ENCODE data around the gene MEGF9.

GRCh38 chr9:120718316-120718715 lies 4.0 kb upstream of the MEGF9 start:
- TF ChIP-seq CTCF (optimal IDR thresholded peaks at IDR 0.05 in 1 of 3, IDR thresholded peaks at IDR 0.05 in 1 of 3, conservative IDR thresholded peaks at IDR 0.05 in 1 of 3; ENCODE audit: extremely low read depth in 1 of 3, insufficient read depth in 2 of 3, low read length in 3 of 3), result no peak
- TF ChIP-seq EZH2 (IDR thresholded peaks at IDR 0.05; ENCODE audit: low read length), result no peak

Data from keratinocyte (primary cell).